Astrocyte of the cerebellum (primary cell): Measurements from ENCODE around the gene NSDHL.

Source experiments
- DNase-seq: peaks from one replicate; pipeline ENCODE4 v3.0.0-alpha.2; 2011; ENCODE audit warnings: low read depth
- H3K4me3 ChIP-seq: 2 replicates; pipeline ENCODE4 v1.5.1; 2011; ENCODE audit warnings: mild to moderate bottlenecking, low read depth, low read length, moderate library complexity
- in situ Hi-C: cut with HindIII; loops from 2 replicates; pipeline ENCODE4 v1.10.0; 2017; ENCODE audit warnings: low sequenced_read_pairs
- TF ChIP-seq, protein P1 (sequence below): IDR thresholded peaks from 2 replicates; pipeline ENCODE4 v1.5.1; 2012; ENCODE audit warnings: low read length, low read depth, moderate library complexity, mild to moderate bottlenecking; ENCODE audit errors: missing control alignments

The NSDHL gene

GRCh38 chrX:152872522-152872921 lies 41.7 kb downstream of the NSDHL start:
- no peak overlapping the region for H3K4me3 ChIP-seq
- DNase-seq: no peak
- TF ChIP-seq, protein P1, sequence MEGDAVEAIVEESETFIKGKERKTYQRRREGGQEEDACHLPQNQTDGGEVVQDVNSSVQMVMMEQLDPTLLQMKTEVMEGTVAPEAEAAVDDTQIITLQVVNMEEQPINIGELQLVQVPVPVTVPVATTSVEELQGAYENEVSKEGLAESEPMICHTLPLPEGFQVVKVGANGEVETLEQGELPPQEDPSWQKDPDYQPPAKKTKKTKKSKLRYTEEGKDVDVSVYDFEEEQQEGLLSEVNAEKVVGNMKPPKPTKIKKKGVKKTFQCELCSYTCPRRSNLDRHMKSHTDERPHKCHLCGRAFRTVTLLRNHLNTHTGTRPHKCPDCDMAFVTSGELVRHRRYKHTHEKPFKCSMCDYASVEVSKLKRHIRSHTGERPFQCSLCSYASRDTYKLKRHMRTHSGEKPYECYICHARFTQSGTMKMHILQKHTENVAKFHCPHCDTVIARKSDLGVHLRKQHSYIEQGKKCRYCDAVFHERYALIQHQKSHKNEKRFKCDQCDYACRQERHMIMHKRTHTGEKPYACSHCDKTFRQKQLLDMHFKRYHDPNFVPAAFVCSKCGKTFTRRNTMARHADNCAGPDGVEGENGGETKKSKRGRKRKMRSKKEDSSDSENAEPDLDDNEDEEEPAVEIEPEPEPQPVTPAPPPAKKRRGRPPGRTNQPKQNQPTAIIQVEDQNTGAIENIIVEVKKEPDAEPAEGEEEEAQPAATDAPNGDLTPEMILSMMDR: no peak
- in situ Hi-C loops: no loop called here

- H3K4me3 ChIP-seq: no peak overlapping the region
- TF ChIP-seq, protein P1: no peak
- DNase-seq: no peak
- in situ Hi-C loops: no loop called here
These were observed 42.5 kb downstream of the NSDHL start for GRCh38 chrX:152873361-152873760.

DNA sequence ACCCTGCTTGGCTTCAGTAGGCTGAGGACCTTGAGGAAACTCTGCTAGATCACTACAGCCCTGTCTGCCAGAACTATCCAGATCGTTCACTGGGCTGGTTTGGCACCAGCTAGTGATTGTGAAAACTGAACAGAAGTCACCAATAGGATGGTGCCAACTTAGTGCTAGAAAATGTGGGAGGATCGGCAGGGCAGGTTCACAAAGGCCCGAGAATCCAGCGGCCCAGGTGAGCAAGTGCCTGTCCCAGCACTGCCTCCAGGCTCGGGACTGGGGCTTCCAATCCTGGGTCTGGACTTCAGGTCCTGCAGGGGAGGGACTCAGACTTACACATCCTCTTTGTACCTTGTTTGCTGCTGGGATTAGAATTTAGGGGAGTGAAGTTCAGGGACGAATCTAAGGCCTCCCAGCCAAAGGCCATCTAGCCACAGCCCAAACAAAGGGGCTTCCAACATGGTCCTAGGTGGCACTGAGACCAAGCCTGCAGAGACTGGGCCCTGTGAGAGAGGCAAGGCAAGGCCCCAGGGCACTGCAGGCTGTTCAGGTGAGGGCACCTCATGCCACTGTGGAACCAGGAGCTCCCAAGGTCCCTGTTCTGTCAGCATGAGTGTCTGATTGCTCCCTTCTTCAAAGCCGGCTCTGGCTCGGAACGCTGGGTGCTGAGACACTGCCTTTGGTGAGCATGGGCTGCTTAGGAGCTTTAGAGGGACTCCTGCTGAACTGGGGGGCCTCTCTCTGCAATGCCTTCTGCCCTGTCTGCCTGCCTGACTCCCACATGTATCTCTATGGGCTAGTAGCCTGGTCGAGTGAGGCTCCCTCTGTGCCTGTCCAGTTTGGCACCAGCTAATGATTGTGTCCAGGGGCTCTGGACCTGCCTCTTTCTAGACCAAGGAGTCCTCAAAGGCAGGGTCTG lies 46.3 kb downstream of the NSDHL start:
- in situ Hi-C loops: no loop called here
- TF ChIP-seq, protein P1: no peak

GRCh38 chrX:152878976-152879755 lies 48.3 kb downstream of the NSDHL start:
- in situ Hi-C loops: no loop called here
- DNase-seq: no peak
- TF ChIP-seq, protein P1: no peak
- H3K4me3 ChIP-seq: no peak overlapping the region

More for the DNA sequence above, 46.3 kb downstream of the NSDHL start:
- no peak for DNase-seq
- H3K4me3 ChIP-seq: no peak overlapping the region

- in situ Hi-C loops: loop anchor here (5.0 kb wide), 1 partner anchor 46 kb away; no protein-coding TSS in a partner anchor
- no peak for DNase-seq
- H3K4me3 ChIP-seq: no peak overlapping the region
- TF ChIP-seq, protein P1: no peak
These were observed 50.4 kb downstream of the NSDHL start for GRCh38 chrX:152881289-152881688.

DNA sequence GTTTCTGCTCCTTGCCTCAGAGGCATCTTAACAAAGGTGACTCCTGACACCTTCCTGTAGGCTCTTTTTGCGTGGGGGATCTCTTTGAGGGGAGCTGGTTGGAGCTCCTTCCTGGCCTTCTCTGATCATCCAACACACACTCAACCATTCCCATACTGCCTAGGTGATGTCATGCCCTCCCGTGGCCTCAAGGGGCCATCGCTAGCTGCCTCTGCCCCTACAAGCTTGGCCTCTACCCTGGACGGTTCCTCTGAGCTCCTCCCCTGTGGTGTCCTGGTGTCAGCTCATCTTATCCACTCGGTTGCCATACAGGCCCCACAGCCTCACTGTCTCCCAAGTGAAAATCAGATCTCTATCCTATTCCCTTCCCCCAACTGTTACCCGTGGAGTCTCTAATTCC lies 53.3 kb downstream of the NSDHL start:
- TF ChIP-seq, protein P1: no peak
- in situ Hi-C loops: loop anchor here (5.0 kb wide), 1 partner anchor 43 kb away; no protein-coding TSS in a partner anchor
- no peak for DNase-seq
- no peak overlapping the region for H3K4me3 ChIP-seq
